Measurements from ENCODE around the gene NOP14. TPM values are rescaled to one million over a fixed set of nuclear protein-coding genes. Genes with fewer than 3 reads are reported as not detected.
A peak's percentile ranks its signal among the peaks of the same experiment; 100 is the strongest.

NOP14 gene
- total and polyA plus RNA-seq, 2 experiments from 2014 or later = 15.9 to 20.5 TPM

DNA sequence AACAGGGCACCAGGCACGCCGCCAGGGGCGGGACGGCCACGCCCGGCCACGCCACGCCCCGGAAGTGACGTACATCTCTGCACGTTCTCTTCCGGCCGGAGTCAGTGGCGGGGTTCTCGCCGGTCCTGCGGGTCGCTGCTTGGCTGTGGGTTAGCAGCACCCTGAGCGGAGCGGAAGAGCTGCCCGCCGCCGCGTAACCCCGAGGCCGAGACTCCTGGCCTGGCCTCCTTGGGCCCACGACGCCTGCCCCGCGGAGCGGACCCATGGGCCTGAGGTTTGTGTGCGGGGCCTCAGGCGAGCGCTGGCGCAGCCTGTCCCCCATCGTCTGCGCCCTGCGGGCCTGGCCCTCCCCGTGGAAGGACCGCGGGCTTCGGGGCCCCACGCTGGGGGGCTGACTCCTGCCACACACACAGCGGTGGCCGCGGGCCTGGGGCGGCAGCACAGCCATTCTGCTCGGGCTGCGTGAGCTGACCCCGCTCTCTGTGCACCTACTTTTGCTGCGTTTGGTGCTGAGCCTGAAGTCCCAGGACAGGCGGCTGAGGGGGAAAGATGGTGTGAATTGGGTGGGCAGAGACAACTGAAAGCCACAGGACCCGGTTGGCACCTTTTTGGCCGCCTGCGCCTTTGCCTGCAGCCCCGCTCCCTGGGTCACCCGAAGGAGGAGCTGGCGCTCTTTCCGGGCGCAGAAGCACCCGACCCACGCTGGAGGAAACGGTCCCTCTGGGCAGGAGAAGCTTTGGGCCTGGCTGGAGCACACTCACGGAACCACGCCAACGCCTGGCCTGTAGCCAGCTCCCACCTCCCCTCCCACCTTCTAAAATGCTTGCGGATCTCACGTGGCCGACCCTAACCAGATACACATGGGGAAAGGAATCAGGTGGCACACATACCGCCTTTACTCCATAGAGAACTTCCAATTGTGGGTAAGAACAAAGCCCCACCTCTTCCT lies 28.1 kb downstream of the NOP14 start:
- peak overlapping the region; percentile 80 for H3K4me3 ChIP-seq
- peaks cover 45% of the 10 kb centered on the region for H3F3A ChIP-seq (ENCODE audit: insufficient read depth)
- H3K9me3 ChIP-seq (ENCODE audit: low read depth) = no peaks in the 10 kb centered on the region
- H2AFZ ChIP-seq = peak overlapping the region; percentile 66
- peak overlapping the region; percentile 67 for H3K27ac ChIP-seq
- H4K20me1 ChIP-seq (ENCODE audit: insufficient read depth) = no peaks in the 10 kb centered on the region
- in situ Hi-C loops (cut with MboI) = no loop called here
- peaks cover 24% of the 10 kb centered on the region for H3K79me2 ChIP-seq (ENCODE audit: insufficient read depth)
- TF ChIP-seq EZH2phosphoT487 (IDR thresholded peaks at IDR 0.05; ENCODE audit: insufficient read depth, low read depth) (no peak), EZH2 (IDR thresholded peaks at IDR 0.05; ENCODE audit: insufficient read depth, poor library complexity, severe bottlenecking) (no peak)
- WGBS, 2 experiments (ENCODE audit: low coverage in 1 of 2, low lambda C conversion rate in 2 of 2, missing lambda C conversion rate in 2 of 2) = 1% methylated on average over 56 to 70 of the region's 70 CpGs
- H3K4me2 ChIP-seq (ENCODE audit: unreplicated experiment) = peak overlapping the region; percentile 85
- H3K9ac ChIP-seq = peak overlapping the region; percentile 88
- peak; percentile 96 for DNase-seq
- no peaks in the 10 kb centered on the region for H3K9me2 ChIP-seq (ENCODE audit: insufficient read depth)
- H3K4me1 ChIP-seq (ENCODE audit: insufficient read depth) = peaks cover 22% of the 10 kb centered on the region
- H3K27me3 ChIP-seq (replicated peaks; ENCODE audit: insufficient read depth) = no peaks in the 10 kb centered on the region
- H3K36me3 ChIP-seq (ENCODE audit: low read depth) = peaks cover 21% of the 10 kb centered on the region

DNA sequence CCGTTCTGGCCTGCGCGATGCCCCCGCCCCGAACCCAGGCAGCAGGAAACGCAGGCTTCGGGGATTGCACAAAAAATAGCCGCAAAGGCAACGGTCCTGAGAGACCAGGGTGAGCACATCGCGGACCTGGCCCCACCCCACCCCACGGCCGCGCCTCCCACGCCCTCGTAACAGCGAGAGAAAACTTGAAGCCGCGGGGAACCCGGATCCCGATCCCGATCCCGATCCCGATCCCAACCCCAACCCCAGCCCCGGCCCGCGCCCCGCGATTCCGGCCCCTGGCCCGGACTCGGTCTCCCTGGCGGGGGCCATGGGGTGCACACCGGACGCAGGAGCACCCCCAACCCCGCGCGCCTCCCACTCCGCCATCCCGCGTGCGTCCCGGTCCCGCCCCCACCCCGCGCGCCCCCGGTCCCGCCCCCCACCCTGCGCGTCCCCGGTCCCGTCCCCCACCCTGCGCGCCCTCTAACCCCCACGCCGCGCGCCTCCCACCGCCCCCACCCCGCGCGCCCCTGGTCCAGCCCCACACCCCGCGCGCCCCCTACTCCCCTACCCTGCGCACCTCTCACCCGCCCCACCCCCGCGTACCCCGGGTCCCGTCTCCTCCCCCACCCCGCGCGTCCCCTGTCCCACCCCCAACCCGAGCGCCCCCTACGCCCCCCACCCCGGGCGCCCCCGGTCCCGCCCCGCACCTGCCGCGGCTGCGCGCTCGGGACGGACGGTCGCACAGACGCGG lies 29.0 kb downstream of the NOP14 start:
- Histone ChIP-seq H3K9ac (peak overlapping the region; percentile 74), H3K4me2 (ENCODE audit: unreplicated experiment) (peak overlapping the region; percentile 84), H4K20me1 (ENCODE audit: insufficient read depth) (no peaks in the 10 kb centered on the region), H3K27ac (peak overlapping the region; percentile 28; the same call in 1 of the 2 replicates), H3K4me3 (peak overlapping the region; percentile 80), H3K9me2 (ENCODE audit: insufficient read depth) (no peaks in the 10 kb centered on the region), H3K4me1 (ENCODE audit: insufficient read depth) (peaks cover 22% of the 10 kb centered on the region), H2AFZ (peak overlapping the region; percentile 27; the same call in 1 of the 2 replicates), H3K79me2 (ENCODE audit: insufficient read depth) (peaks cover 24% of the 10 kb centered on the region), H3F3A (ENCODE audit: insufficient read depth) (peaks cover 45% of the 10 kb centered on the region), H3K36me3 (ENCODE audit: low read depth) (peaks cover 13% of the 10 kb centered on the region), H3K9me3 (ENCODE audit: low read depth) (no peaks in the 10 kb centered on the region), H3K27me3 (replicated peaks; ENCODE audit: insufficient read depth) (no peaks in the 10 kb centered on the region)
- WGBS, 2 experiments (ENCODE audit: low coverage in 1 of 2, low lambda C conversion rate in 2 of 2, missing lambda C conversion rate in 2 of 2) = 3 to 7% methylated on average over 6 to 56 of the region's 93 CpGs
- TF ChIP-seq EZH2phosphoT487 (IDR thresholded peaks at IDR 0.05; ENCODE audit: insufficient read depth, low read depth) (no peak), EZH2 (IDR thresholded peaks at IDR 0.05; ENCODE audit: insufficient read depth, poor library complexity, severe bottlenecking) (no peak)
- in situ Hi-C loops (cut with MboI) = no loop called here
- peak; percentile 86 for DNase-seq

DNA sequence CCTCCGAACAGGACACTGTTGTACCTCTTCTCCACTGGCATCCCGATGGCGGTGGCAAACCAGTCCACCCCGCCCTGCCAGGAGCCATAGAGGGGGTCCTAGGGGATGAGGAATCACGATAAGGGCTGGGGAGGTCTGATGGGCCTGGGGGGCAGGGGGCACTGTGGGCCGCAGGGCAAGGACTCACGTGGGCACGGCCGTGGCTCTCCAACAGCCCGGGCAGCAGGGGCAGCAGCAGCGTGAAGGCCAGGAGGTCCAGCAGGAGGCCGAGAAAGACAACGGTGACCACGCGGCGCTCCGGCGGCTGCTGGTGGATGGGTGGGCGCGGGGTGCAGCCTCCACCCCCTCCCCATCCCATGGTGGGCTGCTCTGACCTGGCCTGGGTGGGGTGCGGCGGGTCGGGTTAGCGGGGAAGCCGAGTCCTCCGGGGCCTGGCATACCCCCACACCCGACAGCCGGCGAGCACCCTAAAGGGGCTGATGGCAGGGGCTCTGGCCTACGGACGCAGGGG lies 29.6 kb downstream of the NOP14 start:
- no peaks in the 10 kb centered on the region for H3K9me2 ChIP-seq (ENCODE audit: insufficient read depth)
- in situ Hi-C loops (cut with MboI) = no loop called here
- no peaks in the 10 kb centered on the region for H4K20me1 ChIP-seq (ENCODE audit: insufficient read depth)
- H3K4me3 ChIP-seq = peak overlapping the region; percentile 66
- peaks cover 43% of the 10 kb centered on the region for H3F3A ChIP-seq (ENCODE audit: insufficient read depth)
- H3K27ac ChIP-seq = peak overlapping the region; percentile 28; the same call in 1 of the 2 replicates
- H3K27me3 ChIP-seq (replicated peaks; ENCODE audit: insufficient read depth) = no peaks in the 10 kb centered on the region
- peaks cover 22% of the 10 kb centered on the region for H3K4me1 ChIP-seq (ENCODE audit: insufficient read depth)
- H3K36me3 ChIP-seq (ENCODE audit: low read depth) = peaks cover 9% of the 10 kb centered on the region
- H3K9me3 ChIP-seq (ENCODE audit: low read depth) = no peaks in the 10 kb centered on the region
- H3K4me2 ChIP-seq (ENCODE audit: unreplicated experiment) = peak overlapping the region; percentile 84
- H2AFZ ChIP-seq = peak overlapping the region; percentile 27; the same call in 1 of the 2 replicates
- H3K79me2 ChIP-seq (ENCODE audit: insufficient read depth) = peaks cover 17% of the 10 kb centered on the region
- DNase-seq = peak; percentile 55
- 25 to 56% methylated on average over 7 to 24 of the region's 31 CpGs for WGBS, 2 experiments (ENCODE audit: low coverage in 1 of 2, low lambda C conversion rate in 2 of 2, missing lambda C conversion rate in 2 of 2)
- TF ChIP-seq EZH2phosphoT487 (IDR thresholded peaks at IDR 0.05; ENCODE audit: insufficient read depth, low read depth) (no peak), EZH2 (IDR thresholded peaks at IDR 0.05; ENCODE audit: insufficient read depth, poor library complexity, severe bottlenecking) (no peak)
- peak overlapping the region; percentile 74 for H3K9ac ChIP-seq

DNA sequence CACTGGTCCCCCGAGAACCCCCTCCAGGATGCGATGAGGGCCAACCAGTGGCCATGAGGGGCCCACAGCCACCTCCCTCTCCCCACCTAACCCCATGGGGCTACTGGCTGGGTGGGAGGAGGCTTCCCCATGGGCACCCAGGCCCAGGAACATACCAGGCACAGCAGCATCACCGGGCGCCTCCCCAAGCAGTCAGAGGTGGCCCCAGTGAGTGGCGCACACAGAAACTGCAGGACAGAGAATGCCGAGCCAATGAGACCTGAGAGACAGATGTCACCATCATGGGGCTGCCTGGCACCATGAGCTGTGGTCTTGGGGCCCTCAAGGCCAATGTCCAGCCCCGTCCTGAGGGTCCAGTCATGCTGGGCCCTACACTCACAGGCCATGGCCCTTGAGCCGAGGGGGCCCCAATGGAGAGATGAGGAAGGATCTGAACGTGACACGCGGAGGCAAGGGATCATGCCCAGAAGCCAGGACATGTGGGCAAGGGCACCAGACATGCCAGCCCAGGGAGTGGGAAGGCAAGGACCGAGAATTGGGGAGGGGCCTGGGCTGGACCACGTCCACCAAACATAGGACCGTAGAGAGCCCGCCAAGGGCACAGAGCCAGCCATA lies 30.1 kb downstream of the NOP14 start:
- no peaks in the 10 kb centered on the region for H3K27me3 ChIP-seq (replicated peaks; ENCODE audit: insufficient read depth)
- peak overlapping the region; percentile 66 for H3K4me3 ChIP-seq
- H3K9me2 ChIP-seq (ENCODE audit: insufficient read depth) = no peaks in the 10 kb centered on the region
- peak overlapping the region; percentile 84 for H3K4me2 ChIP-seq (ENCODE audit: unreplicated experiment)
- peak; percentile 25 for DNase-seq
- no peaks in the 10 kb centered on the region for H4K20me1 ChIP-seq (ENCODE audit: insufficient read depth)
- peaks cover 22% of the 10 kb centered on the region for H3K4me1 ChIP-seq (ENCODE audit: insufficient read depth)
- H3K27ac ChIP-seq = peak overlapping the region; percentile 28; the same call in 1 of the 2 replicates
- H3K9ac ChIP-seq = peak overlapping the region; percentile 74
- H2AFZ ChIP-seq = no peak overlapping the region
- no peaks in the 10 kb centered on the region for H3K9me3 ChIP-seq (ENCODE audit: low read depth)
- peaks cover 12% of the 10 kb centered on the region; the same call in 1 of the 2 replicates for H3K79me2 ChIP-seq (ENCODE audit: insufficient read depth)
- WGBS, 2 experiments (ENCODE audit: low coverage in 1 of 2, low lambda C conversion rate in 2 of 2, missing lambda C conversion rate in 2 of 2) = 79 to 84% methylated on average over 13 to 14 of the region's 15 CpGs
- TF ChIP-seq EZH2 (IDR thresholded peaks at IDR 0.05; ENCODE audit: insufficient read depth, poor library complexity, severe bottlenecking) (no peak), EZH2phosphoT487 (IDR thresholded peaks at IDR 0.05; ENCODE audit: insufficient read depth, low read depth) (no peak)
- H3F3A ChIP-seq (ENCODE audit: insufficient read depth) = peaks cover 37% of the 10 kb centered on the region
- peaks cover 3% of the 10 kb centered on the region for H3K36me3 ChIP-seq (ENCODE audit: low read depth)
- in situ Hi-C loops (cut with MboI) = no loop called here
